Activated CD8-positive, alpha-beta memory T cell treated with anti-CD3 and anti-CD28 coated beads, Interleukin-2, amount 50 U/mL, for 48 hours (primary cell): ENCODE measurements around the gene PNMA6F.
"Not testable (repeated sequence)": the region's sequence is repeated elsewhere in the genome, so short reads cannot be mapped to it uniquely, and the experiment has no call there.

Experiments
- DNase-seq: peaks from one replicate; pipeline ENCODE4 v3.0.0-alpha.2; 2020

PNMA6F gene

DNA sequence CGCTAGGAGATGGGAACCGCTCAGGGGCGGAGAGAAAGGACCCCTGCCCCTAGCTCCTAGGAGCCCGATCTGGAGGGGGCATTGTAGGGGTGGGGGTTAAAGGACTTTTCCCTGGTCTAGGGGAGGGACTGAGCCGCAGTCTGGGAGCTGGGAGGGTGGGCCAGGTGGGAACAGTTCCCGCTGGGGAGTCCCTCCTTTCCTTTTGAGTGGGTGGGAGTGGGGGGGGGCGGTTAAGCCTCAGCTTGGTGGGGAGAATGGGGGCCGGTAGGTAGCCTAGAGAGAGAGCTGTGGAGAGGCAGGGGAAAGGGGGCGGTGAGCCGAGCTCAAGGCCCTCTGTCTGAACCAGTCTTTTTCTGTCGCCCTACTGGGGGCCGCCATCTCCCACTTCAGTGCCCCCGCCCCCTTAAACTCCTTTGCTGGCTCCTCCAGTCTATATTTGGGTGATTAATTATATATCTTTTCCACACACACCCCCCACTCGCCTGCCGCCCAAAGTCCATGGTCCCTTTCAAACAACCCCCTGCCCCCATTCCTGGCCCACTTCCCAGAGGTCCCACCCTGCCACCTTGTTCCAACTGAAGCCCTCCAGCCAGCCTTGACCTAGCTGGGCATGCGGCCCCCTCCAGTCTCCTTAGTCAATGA is 13.2 kb upstream of the PNMA6F start:
- no peak for DNase-seq

DNA sequence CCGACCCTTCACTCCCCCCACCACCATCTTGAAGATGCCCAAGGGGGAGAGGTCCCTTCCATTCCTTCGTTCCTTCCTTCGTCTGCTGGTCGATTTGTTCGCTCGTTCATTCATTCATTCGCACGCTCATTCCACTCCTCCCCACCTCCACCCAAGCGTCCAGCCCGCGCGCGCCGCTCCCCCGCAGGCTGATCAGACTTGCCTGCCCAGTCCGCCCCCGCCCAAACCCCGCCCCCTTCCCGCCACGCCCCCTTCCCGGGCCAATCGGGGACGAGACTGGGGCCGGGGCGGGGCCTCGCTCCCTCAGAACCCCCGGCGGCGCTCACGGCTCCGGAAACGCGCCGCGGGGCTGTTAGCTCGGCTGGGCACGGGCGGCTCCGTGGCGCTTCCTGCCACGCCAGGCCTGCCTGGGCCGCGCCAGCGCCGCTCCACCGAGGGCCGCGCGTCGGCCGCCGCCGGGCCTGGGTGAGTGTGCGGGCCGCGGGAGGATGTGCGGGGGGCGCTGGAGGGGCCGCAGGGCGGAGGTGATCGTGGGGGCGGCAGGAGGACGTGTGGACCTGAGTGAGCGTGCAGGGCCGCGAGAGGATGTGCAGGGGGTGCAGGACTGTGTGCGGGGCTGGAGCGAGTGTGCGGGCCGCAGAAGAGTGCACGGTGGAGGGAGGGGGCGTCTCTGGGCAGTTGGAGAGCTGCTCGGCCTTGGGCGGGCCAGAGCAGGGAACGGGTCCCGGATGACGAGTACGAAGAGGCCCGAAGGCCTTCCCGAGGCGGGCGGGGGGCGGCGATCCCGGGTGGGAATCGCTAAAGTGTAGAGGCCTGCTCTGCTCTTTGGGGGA is 12.5 kb upstream of the PNMA6F start, which contains the start of gene ZNF275:
Gene ZNF275, plus strand, starts transcription at position 333 of the 833 bp plus-strand sequence. CDS start 2,527 bp downstream, outside the sequence.
- DNase-seq: peak; percentile 88

DNA sequence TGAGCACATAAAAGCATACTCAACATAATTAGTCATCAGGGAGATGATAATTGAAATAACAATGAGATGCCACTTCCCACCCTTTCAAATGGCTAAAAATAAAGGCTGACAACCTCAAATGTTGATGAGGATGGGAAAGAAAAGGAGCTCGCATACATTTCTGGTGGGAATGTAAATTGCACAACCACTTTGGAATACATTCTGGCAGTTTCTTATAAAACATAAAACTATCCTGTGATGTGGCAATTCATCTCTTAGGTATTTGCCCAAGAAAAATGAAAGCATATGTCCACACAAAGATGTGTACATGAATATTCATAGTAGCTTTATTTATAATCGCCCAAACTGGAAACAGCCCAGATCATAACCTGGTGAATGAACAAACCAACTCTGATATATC is 11.7 kb upstream of the PNMA6F start:
- DNase-seq: no peak

DNA sequence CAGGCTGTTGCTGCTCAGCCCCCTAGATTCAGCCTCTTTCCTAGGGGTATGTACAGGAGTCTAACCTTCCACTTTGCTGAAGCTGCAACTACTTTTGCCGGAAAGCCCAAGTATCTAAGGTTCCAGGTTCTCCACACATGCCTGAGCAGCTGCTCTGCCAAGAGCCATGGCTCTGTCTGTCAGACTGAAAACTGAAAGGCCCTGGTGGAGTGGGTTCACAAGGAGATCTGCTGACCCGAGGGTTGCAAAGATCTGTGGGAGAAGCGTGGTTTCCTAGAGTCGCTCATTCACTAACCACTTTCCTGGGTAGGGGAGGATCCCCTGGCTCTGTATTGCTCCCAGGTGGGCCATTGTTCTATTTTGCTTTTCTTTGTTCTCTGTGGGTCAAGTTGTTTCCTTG is 6.0 kb upstream of the PNMA6F start:
- no peak for DNase-seq

DNA sequence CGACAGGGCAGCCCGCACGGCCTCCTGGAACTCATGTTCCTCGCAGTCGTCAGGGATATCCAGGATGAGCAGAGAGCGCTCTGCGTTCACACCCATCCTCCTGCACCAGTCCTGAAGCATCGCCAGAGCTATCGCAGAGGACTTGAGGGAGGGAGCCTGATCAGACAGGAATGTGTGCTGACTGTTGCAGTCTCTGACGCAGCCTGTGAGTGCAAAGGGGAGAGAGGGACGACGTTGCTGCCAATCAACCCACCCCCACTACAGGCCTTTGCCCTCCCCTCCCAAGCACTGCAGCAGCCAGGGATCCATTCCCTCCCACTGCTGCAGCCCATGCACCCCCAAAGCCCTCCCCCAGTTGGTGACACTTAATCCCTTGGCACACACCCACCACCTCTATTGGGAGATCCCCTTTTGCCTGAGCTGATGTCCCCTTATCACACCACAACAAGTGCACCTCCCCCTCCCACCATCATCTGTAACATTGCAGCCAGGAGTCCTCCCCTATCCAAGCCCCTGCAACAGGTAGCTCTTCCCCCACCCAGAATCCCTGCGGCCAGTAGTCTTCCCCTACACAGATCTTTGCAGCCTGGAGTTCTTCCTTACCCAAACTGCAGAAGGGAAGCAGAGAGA is 897 bp downstream of the PNMA6F start:
- DNase-seq: no peak

DNA sequence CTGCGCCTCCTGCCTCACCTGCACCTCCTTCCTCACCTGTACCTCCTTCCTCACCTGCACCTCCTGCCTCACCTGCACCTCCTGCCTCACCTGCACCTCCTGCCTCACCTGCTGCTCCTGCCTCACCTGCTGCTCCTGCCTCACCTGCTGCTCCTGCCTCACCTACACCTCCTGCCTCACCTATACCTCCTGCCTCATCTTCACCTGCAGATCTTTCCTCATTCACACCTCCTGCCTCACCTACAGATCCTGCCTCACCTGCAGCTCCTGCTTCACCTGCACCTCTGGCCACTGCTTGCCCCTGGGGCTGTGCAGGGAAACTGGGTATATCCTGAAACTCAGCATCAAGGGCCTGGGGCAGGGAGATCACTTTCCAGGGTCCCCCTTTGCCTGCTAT is 1.5 kb downstream of the PNMA6F start:
- not testable (repeated sequence) for DNase-seq

DNA sequence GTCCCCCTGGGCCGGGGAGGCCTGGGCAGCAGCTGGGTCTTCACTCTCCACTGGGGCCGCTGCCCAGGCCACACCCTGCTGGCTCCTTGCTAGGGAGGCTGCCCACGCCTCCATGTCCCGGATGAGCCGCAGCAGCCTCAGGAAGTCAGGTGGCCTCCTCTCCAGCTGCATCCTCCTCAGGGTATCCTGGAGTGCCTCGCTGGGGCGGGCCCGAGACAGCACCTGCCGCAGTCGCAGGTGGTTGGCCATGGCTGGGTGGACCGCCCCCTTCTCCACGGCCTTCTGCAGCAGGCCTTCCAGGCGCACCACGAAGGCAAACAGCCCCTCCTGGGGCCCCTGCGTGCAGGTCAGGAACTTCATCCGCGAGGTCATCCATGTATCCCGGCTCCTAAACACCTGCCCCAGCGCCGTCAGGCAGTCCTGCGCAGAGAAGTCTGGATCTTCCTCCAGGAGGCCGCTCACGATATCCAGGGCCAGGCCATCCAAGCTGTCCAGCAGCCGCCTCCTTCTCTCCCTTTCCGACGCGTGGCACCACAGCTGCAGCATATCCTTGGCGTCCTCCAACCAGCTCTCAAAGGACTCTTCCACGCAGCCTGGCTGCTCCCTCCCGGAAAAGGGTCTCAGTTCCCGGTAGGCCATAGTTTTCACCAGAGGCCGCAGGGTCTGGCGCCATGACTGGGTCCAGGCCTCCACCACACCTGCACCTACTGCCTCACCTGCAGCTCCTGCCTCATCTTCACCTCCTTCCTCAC is 2.1 kb downstream of the PNMA6F start:
- DNase-seq: no peak

DNA sequence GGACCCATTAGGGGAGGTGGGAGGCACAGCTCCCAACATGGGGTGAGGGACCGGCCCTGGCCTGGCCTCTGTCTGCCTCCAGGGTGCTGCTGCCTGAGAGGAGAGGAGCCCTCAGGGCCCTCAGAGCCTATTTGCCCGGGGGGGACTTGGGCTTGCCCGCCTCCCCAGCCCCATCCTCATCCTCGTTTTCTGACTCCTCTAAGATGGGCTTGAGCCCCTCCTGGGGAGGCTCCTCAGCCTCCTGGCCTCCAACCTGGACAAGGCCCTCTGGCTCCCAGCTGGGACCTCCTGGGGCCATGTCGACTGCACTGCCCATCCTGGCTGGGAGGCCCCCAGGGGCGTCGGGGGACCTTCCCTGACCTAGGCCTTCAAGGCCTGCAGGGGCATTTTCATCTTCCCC is 2.8 kb downstream of the PNMA6F start:
- no peak for DNase-seq

DNA sequence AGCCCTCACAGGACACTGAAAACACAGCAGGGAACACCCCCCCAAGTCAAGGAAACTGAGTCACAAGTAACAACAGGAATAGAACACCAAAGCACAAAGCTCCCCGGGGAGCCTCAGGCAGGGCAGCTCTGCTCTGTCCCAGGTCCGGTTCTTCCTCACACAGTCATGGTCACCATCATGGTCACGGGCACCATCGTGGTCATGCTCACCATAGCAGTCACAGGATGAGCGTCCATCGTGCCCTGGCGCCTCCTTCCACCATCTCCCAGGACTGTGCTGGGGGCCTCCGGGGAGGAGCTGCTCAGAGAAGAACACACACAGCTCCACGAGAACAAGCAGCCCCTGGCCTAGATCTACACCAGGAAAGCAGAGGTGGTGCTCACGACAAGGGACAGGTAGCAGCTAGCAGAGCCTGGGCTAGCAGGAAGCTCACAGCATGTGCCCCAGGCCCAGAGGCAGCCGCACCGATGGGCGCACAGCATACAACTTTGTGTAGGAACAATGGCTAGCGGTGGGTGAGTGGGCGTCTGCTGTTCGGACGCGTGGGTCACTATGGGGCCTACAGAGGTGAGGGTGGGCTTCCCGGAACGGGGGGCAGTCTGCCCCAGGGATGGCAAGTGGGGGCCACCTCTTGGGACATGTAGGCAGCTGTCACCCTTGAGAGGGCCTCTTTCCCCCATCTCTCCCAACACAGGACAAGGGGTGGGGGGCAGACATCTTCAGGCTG is 3.4 kb downstream of the PNMA6F start:
- DNase-seq: no peak

DNA sequence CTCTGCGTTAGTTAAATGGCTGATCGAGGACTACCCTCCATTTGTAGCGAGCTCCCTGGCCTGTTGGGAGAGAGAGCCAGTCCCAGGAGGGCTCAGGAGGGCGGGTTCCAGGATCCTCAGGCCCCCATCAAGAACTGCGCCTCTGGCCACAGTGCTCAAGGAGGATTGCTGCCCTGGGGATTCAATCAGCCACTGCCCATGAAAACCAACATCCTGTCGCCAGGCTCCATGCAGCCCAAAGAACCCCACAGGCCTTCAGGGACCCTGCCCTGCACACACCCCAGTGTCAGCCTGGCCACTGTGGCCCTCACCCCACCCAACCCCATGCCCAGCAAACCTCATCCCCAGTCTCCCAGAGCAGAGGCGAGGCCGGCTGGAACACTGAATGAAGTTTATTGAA is 4.3 kb downstream of the PNMA6F start:
- no peak for DNase-seq

DNA sequence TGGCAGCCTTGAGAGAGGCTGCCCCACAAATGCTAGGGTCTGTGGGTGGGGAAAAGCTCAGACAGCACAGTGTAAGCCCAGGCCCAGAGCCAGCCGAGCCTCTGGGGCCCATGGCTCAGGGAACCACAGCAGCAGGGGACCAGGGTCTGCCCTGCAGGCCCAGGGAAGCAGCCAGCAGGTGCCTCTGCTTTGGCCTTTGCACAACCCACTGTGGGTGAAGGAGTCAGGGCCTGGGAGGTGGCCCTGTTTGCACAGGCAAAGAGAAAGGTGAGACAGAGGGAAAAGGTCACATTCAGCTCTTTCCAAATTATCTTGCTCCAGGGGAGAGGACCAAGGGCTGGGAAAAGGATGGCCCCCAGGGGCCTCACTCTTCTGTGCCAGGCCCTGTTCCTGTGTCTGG is 8.7 kb downstream of the PNMA6F start:
- DNase-seq: no peak

DNA sequence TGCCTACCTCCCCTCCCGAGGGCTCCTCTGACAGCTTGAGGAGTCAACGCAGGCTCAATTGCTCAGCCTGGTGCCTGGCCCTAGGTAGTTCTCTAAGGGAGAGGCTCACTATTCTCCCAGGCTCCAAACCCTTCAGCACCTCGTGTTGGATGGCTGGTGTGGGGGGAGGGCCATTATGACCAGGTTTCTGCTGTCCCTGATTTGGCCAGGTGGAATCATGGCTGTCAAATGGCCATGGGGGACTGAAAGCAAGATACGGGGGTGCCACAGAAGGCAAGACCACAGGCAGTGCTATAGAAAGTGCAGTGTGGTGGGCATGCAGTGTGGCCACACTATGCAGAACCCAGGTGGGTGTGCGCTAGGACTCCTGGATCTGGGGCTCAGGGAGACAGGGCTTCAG is 9.5 kb downstream of the PNMA6F start:
- no peak for DNase-seq

DNA sequence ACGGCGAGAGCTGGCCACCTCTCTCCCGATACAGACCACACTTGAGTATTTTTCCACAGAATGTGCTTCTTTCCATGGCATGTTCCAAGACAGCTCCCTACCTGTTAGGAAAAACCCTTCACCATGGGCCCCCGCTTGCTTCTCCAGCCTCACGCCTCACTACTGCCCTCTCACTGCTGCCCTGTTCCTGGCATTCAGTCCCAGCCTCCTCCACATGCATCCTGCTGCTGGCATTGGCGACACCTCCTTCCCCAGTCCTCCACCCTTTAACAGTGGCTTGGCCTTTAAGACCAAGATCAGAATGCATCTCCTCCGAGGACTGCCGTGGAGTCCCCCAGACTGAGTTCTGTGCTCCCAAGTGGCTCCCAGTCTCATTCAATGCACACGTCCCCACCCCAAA is 10.7 kb downstream of the PNMA6F start:
- DNase-seq: no peak

DNA sequence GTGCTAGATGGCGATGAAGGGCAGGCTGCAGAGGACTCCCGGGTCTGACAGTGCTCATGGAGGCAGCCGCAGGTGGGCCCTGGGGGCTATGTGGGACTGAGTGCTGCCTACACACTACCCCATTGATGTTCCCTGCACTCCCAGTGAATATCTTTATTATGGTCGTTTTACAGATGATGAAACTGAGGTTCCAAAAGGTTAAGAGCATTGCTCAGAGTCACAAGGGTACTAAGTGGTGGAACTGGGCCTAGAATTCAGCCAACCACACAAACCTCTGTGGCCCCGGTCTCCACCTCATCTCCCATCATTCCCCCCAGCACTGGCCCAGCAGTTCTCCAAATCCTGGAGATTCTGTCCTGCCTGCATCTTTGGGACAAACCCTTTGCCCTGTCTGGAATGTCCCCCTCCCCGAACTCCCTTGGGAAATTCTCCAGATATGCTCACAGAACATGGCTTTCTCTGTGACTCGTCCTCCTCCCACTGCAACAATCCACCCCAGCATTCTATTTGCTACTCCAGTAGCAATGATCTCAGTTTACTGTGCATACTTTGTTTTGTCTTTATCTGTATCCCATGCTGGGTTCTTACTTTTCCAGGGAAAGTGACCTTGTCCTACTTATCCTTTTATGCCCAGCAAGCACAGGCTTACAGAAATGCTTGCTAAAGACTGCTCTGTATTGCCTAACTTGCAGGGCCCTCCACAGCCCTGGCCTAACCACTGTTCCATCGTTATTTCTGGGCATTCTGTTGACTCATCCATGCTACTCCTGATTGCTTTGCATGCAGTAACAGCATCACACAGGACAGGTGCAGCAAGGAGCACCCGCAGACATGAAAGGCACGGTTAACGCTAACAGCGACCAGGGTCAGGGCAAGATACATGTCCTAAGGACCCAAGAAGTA is 14.0 kb downstream of the PNMA6F start:
- DNase-seq: no peak

DNA sequence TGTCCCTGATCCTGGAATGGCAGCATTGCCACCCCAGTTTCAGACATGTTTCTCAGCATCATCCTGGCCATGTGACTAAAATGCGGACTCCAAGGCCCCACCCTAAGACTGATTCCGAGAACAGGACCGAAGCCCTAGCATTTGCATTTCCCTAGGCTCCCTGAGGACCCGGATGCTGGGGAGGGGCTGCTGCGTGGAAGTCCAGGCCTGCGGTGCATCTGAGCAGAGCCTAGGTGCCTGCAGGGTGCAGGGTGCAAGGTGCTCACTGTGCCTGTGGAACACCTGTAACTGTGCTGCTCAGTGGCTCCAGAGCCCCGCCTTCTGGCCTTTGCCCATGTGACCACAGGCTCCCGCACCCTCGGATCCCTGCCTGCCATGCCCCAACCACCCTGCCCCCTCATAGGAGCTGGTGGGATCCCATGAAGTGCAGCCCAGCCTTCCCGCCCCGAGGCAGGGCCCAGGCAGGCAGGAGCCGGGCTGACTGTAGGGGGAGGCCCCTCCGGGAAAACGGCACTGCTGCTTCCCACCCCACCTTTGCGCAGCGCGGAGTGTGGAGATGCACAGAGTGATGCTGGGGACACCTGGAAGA is 14.9 kb downstream of the PNMA6F start:
- DNase-seq: no peak

DNA sequence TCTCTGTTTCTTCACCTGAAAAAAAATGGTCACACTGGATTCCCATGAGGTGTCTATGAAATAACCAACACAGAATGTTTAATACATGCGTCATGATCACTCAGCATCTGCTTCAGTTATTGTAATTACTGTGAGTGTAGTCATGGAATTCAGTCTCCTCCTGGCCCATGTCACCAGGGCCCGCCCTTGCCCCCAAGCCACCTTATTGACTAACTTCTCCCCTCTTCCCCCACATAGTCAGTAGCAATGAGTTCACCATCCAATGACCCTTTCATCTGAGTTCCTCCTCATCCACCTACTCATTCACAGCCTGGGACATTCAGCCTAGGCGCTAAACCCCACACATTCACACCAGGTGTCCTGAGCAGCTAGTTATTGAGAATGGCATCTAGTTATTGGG is 15.6 kb downstream of the PNMA6F start:
- no peak for DNase-seq

DNA sequence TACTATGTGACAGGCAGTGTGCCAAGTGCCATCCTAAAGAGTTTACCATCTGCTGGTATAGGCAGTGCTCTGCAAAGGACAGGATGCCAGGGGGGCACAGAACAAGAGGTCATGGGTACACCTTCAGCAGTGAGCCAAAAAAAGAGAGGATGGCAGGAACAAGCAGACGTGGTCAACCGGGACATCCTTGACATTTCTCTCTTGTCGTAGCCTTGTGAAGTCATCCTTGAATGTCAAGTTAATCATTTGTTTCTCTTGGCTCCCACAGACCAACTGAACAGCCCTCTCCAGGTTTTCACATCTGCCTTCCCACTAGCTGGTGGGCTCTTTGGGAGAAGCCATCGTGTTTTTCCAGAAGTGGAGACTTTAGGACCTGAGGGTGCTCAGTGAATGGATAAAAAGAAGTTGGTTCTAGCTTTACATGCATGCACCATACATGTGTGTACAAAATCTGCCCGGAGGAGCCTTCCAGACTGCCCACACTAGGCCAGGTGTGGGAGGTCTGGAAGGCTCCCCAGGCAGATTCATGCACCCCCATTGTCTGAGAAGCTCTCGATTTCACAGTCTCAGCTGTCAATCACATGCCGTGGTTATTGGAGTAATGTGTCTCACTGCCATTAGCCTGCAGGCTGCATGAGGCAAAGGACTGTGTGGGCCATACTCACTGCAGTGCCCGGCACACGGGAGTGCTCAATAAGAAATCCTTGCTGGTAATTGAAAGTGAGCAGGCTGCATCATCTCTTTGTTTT is 16.4 kb downstream of the PNMA6F start:
- no peak for DNase-seq

DNA sequence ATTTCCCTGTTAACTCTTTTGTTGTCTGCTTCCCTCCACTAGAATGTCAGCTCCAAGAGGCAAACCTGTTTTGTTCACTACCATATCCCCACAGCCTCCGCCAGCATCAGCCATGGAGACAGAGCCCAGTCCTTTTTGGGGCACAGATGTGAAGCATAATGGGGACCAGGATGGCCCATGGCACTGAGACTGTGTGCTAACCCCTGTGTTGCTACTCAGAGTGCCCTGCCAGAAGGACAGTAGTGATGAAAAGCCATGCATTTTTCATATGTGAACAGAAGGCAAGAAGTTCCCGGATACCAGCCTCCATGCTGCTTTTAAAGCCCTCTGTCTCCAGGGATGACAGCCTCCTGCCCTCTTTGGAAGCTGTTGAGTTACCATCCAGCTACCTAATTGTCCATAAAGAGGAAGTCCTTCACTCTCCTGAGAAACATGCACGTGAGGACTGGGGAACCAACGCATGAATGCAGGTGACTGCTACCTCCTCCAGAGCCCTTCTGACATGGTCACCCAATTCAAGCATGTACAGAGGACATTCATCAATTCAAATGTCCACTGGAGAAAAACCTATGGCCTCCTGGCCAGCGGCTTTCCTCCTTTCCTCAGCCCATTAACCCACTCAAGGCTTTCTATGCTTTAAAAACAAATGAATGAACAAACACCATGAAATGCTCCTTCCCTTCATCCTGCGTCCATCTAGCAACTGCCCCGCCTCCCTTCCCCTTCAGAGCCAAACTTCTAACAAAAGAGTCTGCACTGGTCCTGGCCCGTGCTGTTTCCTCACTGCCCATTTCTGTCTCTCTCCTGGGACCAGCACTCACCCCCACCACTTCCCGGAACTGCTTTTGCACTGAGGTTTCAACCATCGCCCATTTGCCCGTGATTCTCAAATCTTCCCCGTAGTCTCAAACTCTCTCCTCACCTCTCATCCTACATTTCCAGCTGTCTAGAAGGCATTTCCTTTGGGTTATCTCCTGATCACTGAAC is 18.0 kb downstream of the PNMA6F start:
- DNase-seq: no peak

DNA sequence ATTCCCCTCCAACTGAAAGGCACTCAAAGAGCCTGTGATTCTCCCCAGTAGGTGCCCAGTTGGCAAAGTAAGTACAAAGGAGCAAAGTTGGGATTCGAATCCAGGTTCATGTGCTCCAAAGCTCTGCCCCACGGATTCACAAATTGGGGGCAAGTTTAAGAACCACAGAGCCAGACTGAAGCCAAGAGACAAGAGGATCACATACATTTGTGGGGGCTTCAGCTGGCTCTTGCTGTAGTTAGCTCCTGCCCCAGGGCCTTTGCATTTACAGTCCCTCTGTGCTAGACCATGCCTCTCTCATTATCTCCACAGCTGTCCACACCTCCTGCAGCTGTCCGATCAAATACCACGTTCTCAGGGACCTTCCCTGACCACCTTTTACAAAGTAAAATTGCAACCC is 18.8 kb downstream of the PNMA6F start:
- DNase-seq: no peak
